SK-N-SH (cell line): Measurements from ENCODE around the gene CD22. TPM values are rescaled to one million over a fixed set of nuclear protein-coding genes. Genes with fewer than 3 reads are reported as not detected.

Experiments used
- CTCF ChIA-PET: fragments of 300-600, 350-600 bp; formaldehyde crosslinking; extraction: SDS; loops from one replicate; lab custom pipeline; 2021; lab: Yijun Ruan, JAX
- POLR2A ChIA-PET: fragments of 350-600 bp; sonication (Branson Sonifier 250); formaldehyde crosslinking; extraction: SDS; loops from one replicate; lab custom pipeline; 2020; ENCODE audit warnings: antibody characterized with exemption, inconsistent platforms; lab: Yijun Ruan, JAX
- DNase-seq: peaks from one replicate; pipeline ENCODE4 v3.0.0; 2012
- H2AFZ ChIP-seq: fragments of 200-600 bp; sonication (generic); 2 replicates; pipeline ENCODE4 v1.8.1; 2016; ENCODE audit warnings: antibody characterized with exemption, mild to moderate bottlenecking, low read depth
- H3F3A ChIP-seq: fragments of 200-600 bp; sonication (generic); replicated peaks from 2 replicates; pipeline ENCODE3; 2016; ENCODE audit warnings: antibody characterized with exemption, mild to moderate bottlenecking; ENCODE audit not compliant: insufficient read depth
- H3K27ac ChIP-seq, 2 experiments: fragments of 200-500 bp in 1 of 2; fragments of 200-600 bp in 1 of 2; sonication (Bioruptor generic) in 1 of 2; sonication (generic), shearing (Covaris generic) in 1 of 2; 2 replicates each; pipeline versions ENCODE4 v1.5.1 to v1.6.1; 2014 to 2016; ENCODE audit warnings: low read depth in 2 of 2, inconsistent platforms in 1 of 2, low read length in 1 of 2, mild to moderate bottlenecking in 1 of 2, mixed read lengths in 1 of 2
- H3K27me3 ChIP-seq: fragments of 200-600 bp; sonication (generic), shearing (Covaris generic); 2 replicates; pipeline ENCODE4 v1.6.1; 2016; ENCODE audit warnings: mixed run types; ENCODE audit not compliant: insufficient read depth
- H3K36me3 ChIP-seq, 2 experiments: fragments of 200-500 bp in 1 of 2; fragments of 200-600 bp in 1 of 2; sonication (Bioruptor generic) in 1 of 2; sonication (generic) in 1 of 2; replicated peaks in 1 of 2; 2 replicates each; pipeline versions ENCODE3 to v1.5.1; 2014 to 2016; ENCODE audit warnings: low read length in 1 of 2, mild to moderate bottlenecking in 1 of 2; ENCODE audit not compliant: insufficient read depth in 2 of 2, control insufficient read depth in 1 of 2
- H3K4me1 ChIP-seq, 2 experiments: fragments of 200-500 bp in 1 of 2; fragments of 200-600 bp in 1 of 2; sonication (Bioruptor generic) in 1 of 2; sonication (generic), shearing (Covaris generic) in 1 of 2; 2 replicates each; pipeline versions ENCODE4 v1.5.1 to v1.6.1; 2014 to 2016; ENCODE audit warnings: low read depth in 1 of 2, low read length in 1 of 2, mixed run types in 1 of 2; ENCODE audit not compliant: insufficient read depth in 2 of 2, control insufficient read depth in 1 of 2
- H3K4me2 ChIP-seq: fragments of 200-600 bp; sonication (generic), shearing (Covaris generic); 2 replicates; pipeline ENCODE4 v1.6.1; 2017; ENCODE audit warnings: mixed run types
- H3K4me3 ChIP-seq, 2 experiments: fragments of 200-500 bp in 1 of 2; fragments of 200-600 bp in 1 of 2; sonication (Bioruptor generic) in 1 of 2; sonication (generic), shearing (Covaris generic) in 1 of 2; 2 replicates each; pipeline versions ENCODE4 v1.5.1 to v1.8.1; 2014 to 2016; ENCODE audit warnings: low read depth in 2 of 2, inconsistent platforms in 1 of 2, low read length in 1 of 2, mild to moderate bottlenecking in 1 of 2, mixed read lengths in 1 of 2, moderate library complexity in 1 of 2
- H3K79me2 ChIP-seq: fragments of 200-600 bp; sonication (generic); 2 replicates; pipeline ENCODE4 v1.8.1; 2017; ENCODE audit warnings: mild to moderate bottlenecking; ENCODE audit not compliant: insufficient read depth
- H3K9ac ChIP-seq: fragments of 200-600 bp; sonication (generic); 2 replicates; pipeline ENCODE4 v1.6.1; 2017; ENCODE audit warnings: mixed run types
- H3K9me2 ChIP-seq: fragments of 200-600 bp; sonication (generic); 2 replicates; pipeline ENCODE4 v1.6.1; 2017; ENCODE audit warnings: mixed run types
- H3K9me3 ChIP-seq: fragments of 200-600 bp; sonication (generic); 2 replicates; pipeline ENCODE4 v1.6.1; 2017; ENCODE audit warnings: mixed run types, mild to moderate bottlenecking, moderate library complexity
- H4K20me1 ChIP-seq: fragments of 200-600 bp; sonication (generic); 2 replicates; pipeline ENCODE4 v1.6.1; 2017; ENCODE audit warnings: mild to moderate bottlenecking, mixed run types; ENCODE audit not compliant: insufficient read depth
- CHD2 ChIP-seq: fragments of 150-350 bp; IDR thresholded peaks from 2 replicates; pipeline ENCODE4 v1.6.1; 2018; ENCODE audit warnings: low read length; ENCODE audit not compliant: partially characterized antibody
- EZH2phosphoT487 ChIP-seq: fragments of 200-600 bp; sonication (generic); IDR thresholded peaks from 2 replicates; pipeline ENCODE4 v1.6.1; 2017; ENCODE audit warnings: low read depth, mixed run types, mild to moderate bottlenecking, antibody characterized with exemption, moderate library complexity, borderline replicate concordance
- FOXM1 ChIP-seq: IDR thresholded peaks from 2 replicates; pipeline ENCODE4 v1.4.0; 2012; ENCODE audit warnings: low read depth, mild to moderate bottlenecking
- GATA2 ChIP-seq: sonication (generic); formaldehyde crosslinking; IDR thresholded peaks from 2 replicates; pipeline ENCODE4 v1.5.0; 2020; ENCODE audit warnings: mild to moderate bottlenecking, missing genetic modification reagents
- JUND ChIP-seq: IDR thresholded peaks from 2 replicates; pipeline ENCODE4 v1.4.0; 2012
- MAX ChIP-seq: IDR thresholded peaks from 2 replicates; pipeline ENCODE4 v1.4.0; 2012; ENCODE audit warnings: low read depth
- MEF2A ChIP-seq: IDR thresholded peaks from 2 replicates; pipeline ENCODE4 v1.4.0; 2012; ENCODE audit warnings: low read depth, borderline replicate concordance
- MXI1 ChIP-seq: IDR thresholded peaks from 2 replicates; pipeline ENCODE4 v1.6.1; 2012; ENCODE audit warnings: mild to moderate bottlenecking, low read depth, low read length, improper control_type of control experiment
- NFIC ChIP-seq: IDR thresholded peaks from 2 replicates; pipeline ENCODE4 v1.4.0; 2012; ENCODE audit warnings: borderline replicate concordance
- NRF1 ChIP-seq: IDR thresholded peaks from 2 replicates; pipeline ENCODE4 v1.6.1; 2012; ENCODE audit warnings: low read depth, mild to moderate bottlenecking, low read length
- POLR2AphosphoS5 ChIP-seq: IDR thresholded peaks from 2 replicates; pipeline ENCODE4 v1.6.1; 2012; ENCODE audit warnings: low read depth, low read length
- RCOR1 ChIP-seq: fragments of 150-350 bp; IDR thresholded peaks from 2 replicates; pipeline ENCODE4 v1.6.1; 2017; ENCODE audit warnings: antibody characterized with exemption, low read length
- RFX5 ChIP-seq: IDR thresholded peaks from 2 replicates; pipeline ENCODE4 v1.6.1; 2012; ENCODE audit warnings: mild to moderate bottlenecking, improper control_type of control experiment, low read length
- SIN3A ChIP-seq: IDR thresholded peaks from 2 replicates; pipeline ENCODE4 v1.6.1; 2012; ENCODE audit warnings: low read depth, mild to moderate bottlenecking, low read length, moderate library complexity, borderline replicate concordance
- SMC3 ChIP-seq: IDR thresholded peaks from 2 replicates; pipeline ENCODE4 v1.6.1; 2012; ENCODE audit warnings: low read depth, low read length, improper control_type of control experiment
- TEAD4 ChIP-seq: IDR thresholded peaks from 2 replicates; pipeline ENCODE4 v1.4.0; 2012; ENCODE audit warnings: mild to moderate bottlenecking, borderline replicate concordance; ENCODE audit not compliant: insufficient read depth
- YY1 ChIP-seq: IDR thresholded peaks from 2 replicates; pipeline ENCODE4 v1.4.0; 2012; ENCODE audit warnings: low read depth, mild to moderate bottlenecking
- WGBS: methylation state at CpG from one replicate; pipeline ENCODE4 v1.1.6; 2017; ENCODE audit warnings: low lambda C conversion rate; 5-methylcytosine and 5-hydroxymethylcytosine counted together
- polyA plus RNA-seq, 3 experiments: library from polyadenylated mRNA; depleted of rRNA; stranded (reverse); fragments of >200 nt; gene quantifications; 2 replicates each; pipeline ENCODE4 v1.2.3, GENCODE V29; 2012
- TF ChIP-seq, protein P1 (sequence below): fragments of 200-600 bp; sonication (generic); IDR thresholded peaks from 2 replicates; pipeline ENCODE4 v1.6.1; 2017; ENCODE audit warnings: antibody characterized with exemption, mild to moderate bottlenecking, moderate library complexity
- TF ChIP-seq, protein P2 (sequence below): IDR thresholded peaks from 2 replicates; pipeline ENCODE4; 2012
- TF ChIP-seq, protein P3 (sequence below): IDR thresholded peaks from 2 replicates; pipeline ENCODE4 v1.4.0; 2012; ENCODE audit warnings: low read depth, borderline replicate concordance

CD22 gene
- polyA plus RNA-seq, 1 of the 3 experiments (the other 2 are of a cell fraction) = 0.18 TPM

- Histone ChIP-seq H3K36me3 (no peaks in the 10 kb centered on the region), H3K9me3 (no peaks in the 10 kb centered on the region), H3K4me1 (no peaks in the 10 kb centered on the region), H3K79me2 (no peaks in the 10 kb centered on the region), H3K27ac (no peak overlapping the region), H3K4me3 (no peak overlapping the region), H3K4me2 (no peak overlapping the region), H3F3A (no peaks in the 10 kb centered on the region), H3K9ac (no peak overlapping the region), H4K20me1 (no peaks in the 10 kb centered on the region), H3K27me3 (no peaks in the 10 kb centered on the region; the same call in 1 of the 2 replicates), H3K9me2 (no peaks in the 10 kb centered on the region), H2AFZ (no peak overlapping the region)
- DNase-seq = no peak
- ChIA-PET CTCF (interaction anchor here (1.0 kb wide), 1 partner anchor 185 kb away, joined by 4 read pairs; no protein-coding TSS in a partner anchor), POLR2A (no interaction called here)
- 51% methylated on average over 10 of the region's 12 CpGs for WGBS
- no peak for TF ChIP-seq GATA2
- no peak for TF ChIP-seq SIN3A
- no peak for TF ChIP-seq RCOR1
- TF ChIP-seq, protein P1, sequence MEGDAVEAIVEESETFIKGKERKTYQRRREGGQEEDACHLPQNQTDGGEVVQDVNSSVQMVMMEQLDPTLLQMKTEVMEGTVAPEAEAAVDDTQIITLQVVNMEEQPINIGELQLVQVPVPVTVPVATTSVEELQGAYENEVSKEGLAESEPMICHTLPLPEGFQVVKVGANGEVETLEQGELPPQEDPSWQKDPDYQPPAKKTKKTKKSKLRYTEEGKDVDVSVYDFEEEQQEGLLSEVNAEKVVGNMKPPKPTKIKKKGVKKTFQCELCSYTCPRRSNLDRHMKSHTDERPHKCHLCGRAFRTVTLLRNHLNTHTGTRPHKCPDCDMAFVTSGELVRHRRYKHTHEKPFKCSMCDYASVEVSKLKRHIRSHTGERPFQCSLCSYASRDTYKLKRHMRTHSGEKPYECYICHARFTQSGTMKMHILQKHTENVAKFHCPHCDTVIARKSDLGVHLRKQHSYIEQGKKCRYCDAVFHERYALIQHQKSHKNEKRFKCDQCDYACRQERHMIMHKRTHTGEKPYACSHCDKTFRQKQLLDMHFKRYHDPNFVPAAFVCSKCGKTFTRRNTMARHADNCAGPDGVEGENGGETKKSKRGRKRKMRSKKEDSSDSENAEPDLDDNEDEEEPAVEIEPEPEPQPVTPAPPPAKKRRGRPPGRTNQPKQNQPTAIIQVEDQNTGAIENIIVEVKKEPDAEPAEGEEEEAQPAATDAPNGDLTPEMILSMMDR = no peak
- TF ChIP-seq JUND = no peak
- no peak for TF ChIP-seq MAX
- TF ChIP-seq RFX5 = no peak
- no peak for TF ChIP-seq CHD2
- TF ChIP-seq, protein P2, sequence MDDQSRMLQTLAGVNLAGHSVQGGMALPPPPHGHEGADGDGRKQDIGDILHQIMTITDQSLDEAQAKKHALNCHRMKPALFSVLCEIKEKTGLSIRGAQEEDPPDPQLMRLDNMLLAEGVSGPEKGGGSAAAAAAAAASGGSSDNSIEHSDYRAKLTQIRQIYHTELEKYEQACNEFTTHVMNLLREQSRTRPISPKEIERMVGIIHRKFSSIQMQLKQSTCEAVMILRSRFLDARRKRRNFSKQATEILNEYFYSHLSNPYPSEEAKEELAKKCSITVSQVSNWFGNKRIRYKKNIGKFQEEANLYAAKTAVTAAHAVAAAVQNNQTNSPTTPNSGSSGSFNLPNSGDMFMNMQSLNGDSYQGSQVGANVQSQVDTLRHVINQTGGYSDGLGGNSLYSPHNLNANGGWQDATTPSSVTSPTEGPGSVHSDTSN = no peak
- TF ChIP-seq MEF2A = no peak
These were observed 18.7 kb upstream of the CD22 start for GRCh38 chr19:35310331-35310730.

DNA sequence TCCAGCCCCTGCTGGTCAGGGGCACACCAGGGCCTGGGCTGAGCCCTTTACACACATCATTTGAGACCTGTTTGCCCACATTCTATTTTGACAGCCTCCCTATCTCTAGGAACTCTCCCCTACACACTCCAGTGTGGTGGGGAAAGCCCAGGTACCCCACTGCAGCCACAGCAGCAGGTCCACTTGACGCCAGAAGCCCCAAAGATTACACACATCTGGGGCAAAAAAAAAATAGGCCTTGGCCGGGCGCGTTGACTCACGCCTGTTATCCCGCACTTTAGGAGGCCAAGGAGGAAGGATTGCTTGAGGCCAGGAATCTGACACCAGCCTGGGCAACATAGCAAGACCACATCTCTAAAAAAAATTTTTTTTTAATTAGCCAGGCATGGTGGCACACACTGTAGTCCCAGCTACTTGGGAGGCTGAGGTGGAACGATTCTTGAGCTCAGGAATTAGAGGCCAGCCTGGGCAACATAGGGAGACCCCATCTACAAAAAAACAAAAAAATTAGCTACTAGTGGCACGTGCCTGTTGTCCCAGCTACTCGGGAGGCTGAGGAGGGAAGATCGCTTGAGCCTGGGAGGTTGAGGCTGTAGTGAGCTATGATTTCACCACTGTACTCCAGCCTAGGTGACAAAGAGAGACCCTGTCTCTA lies 18.0 kb upstream of the CD22 start:
- 72% methylated on average over 10 of the region's 10 CpGs for WGBS
- no peak for DNase-seq
- Histone ChIP-seq H3K4me1 (no peaks in the 10 kb centered on the region), H2AFZ (no peak overlapping the region), H3K27me3 (no peaks in the 10 kb centered on the region), H3F3A (no peaks in the 10 kb centered on the region), H3K4me3 (no peak overlapping the region), H3K9me2 (no peaks in the 10 kb centered on the region), H3K9me3 (no peaks in the 10 kb centered on the region), H3K9ac (no peak overlapping the region), H3K4me2 (no peak overlapping the region), H3K27ac (no peak overlapping the region), H4K20me1 (no peaks in the 10 kb centered on the region), H3K79me2 (no peaks in the 10 kb centered on the region), H3K36me3 (no peaks in the 10 kb centered on the region)
- ChIA-PET POLR2A (no interaction called here), CTCF (interaction anchor here (1.0 kb wide), 1 partner anchor 184 kb away, joined by 4 read pairs; no protein-coding TSS in a partner anchor)
- TF ChIP-seq MAX (no peak), TEAD4 (no peak), EZH2phosphoT487 (no peak), SMC3 (no peak), POLR2AphosphoS5 (no peak), NFIC (no peak), YY1 (no peak), FOXM1 (no peak), GATA2 (no peak), MXI1 (no peak), NRF1 (no peak)
- TF ChIP-seq, protein P1 = no peak
- TF ChIP-seq, protein P3, sequence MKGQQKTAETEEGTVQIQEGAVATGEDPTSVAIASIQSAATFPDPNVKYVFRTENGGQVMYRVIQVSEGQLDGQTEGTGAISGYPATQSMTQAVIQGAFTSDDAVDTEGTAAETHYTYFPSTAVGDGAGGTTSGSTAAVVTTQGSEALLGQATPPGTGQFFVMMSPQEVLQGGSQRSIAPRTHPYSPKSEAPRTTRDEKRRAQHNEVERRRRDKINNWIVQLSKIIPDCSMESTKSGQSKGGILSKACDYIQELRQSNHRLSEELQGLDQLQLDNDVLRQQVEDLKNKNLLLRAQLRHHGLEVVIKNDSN = no peak
- TF ChIP-seq, protein P2 = no peak
